Vagina (tissue), 2 donors: ENCODE results near the gene RHOG.

Experiments used
- CTCF ChIP-seq, 3 experiments: fragments of 450-650 bp in 2 of 3; fragments of 200-600 bp in 1 of 3; sonication (generic) in 1 of 3; IDR thresholded peaks; one replicate each; pipeline ENCODE4 v1.5.1; 2017 to 2019; ENCODE audit warnings: antibody characterized with exemption in 3 of 3, mild to moderate bottlenecking in 2 of 3, moderate library complexity in 2 of 3
- POLR2AphosphoS5 ChIP-seq, 2 donors: sonication (generic); formaldehyde crosslinking; IDR thresholded peaks; one replicate each; pipeline ENCODE4 v1.9.0; 2017; ENCODE audit warnings: antibody characterized with exemption in 2 of 2, mild to moderate bottlenecking in 2 of 2, low read depth in 1 of 2; ENCODE audit not compliant: insufficient read depth in 1 of 2

GRCh38 chr11:3876613-3877012 is 35.9 kb upstream of the RHOG start:
- TF ChIP-seq CTCF (IDR thresholded peaks at IDR 0.05) = no peak
- no peak for TF ChIP-seq POLR2AphosphoS5 (IDR thresholded peaks at IDR 0.05; ENCODE audit: insufficient read depth in 1 of 2, low read depth in 1 of 2)
